Subcutaneous abdominal adipose tissue (tissue), 5 donors: ENCODE results near the gene UGGT2.

Source experiments
- H3K27ac ChIP-seq: one replicate; pipeline ENCODE4 v1.7.0; 2013; ENCODE audit warnings: low read depth, mild to moderate bottlenecking, inconsistent platforms, low read length, moderate library complexity
- H3K27me3 ChIP-seq, 5 donors: one replicate each; pipeline ENCODE4 v1.7.0; 2013; ENCODE audit warnings: low read length in 5 of 5, inconsistent platforms in 1 of 5; ENCODE audit not compliant: control insufficient read depth in 5 of 5, insufficient read depth in 4 of 5
- H3K36me3 ChIP-seq, 5 donors: one replicate each; pipeline ENCODE4 v1.7.0; 2013; ENCODE audit warnings: low read length in 5 of 5; ENCODE audit not compliant: control insufficient read depth in 5 of 5, insufficient read depth in 5 of 5
- H3K4me1 ChIP-seq, 5 donors: one replicate each; pipeline ENCODE4 v1.7.0; 2013; ENCODE audit warnings: low read length in 5 of 5, mild to moderate bottlenecking in 3 of 5, moderate library complexity in 1 of 5; ENCODE audit not compliant: control insufficient read depth in 5 of 5, insufficient read depth in 5 of 5
- H3K4me3 ChIP-seq, 5 donors: one replicate each; pipeline ENCODE4 v1.7.0; 2013; ENCODE audit warnings: low read length in 5 of 5, low read depth in 1 of 5
- H3K9ac ChIP-seq, 5 donors: one replicate each; pipeline ENCODE4 v1.7.0; 2013; ENCODE audit warnings: low read length in 5 of 5, mild to moderate bottlenecking in 4 of 5, moderate library complexity in 3 of 5
- H3K9me3 ChIP-seq, 5 donors: one replicate each; pipeline ENCODE4 v1.7.0; 2013; ENCODE audit warnings: low read length in 5 of 5; ENCODE audit not compliant: control insufficient read depth in 5 of 5
- donor health status: healthy.
- donor health status: healthy.
- donor health status: healthy.
- donor health status: healthy.
- donor health status: healthy.

The UGGT2 gene

GRCh38 chr13:95914991-95915501, 138.2 kb downstream of the UGGT2 start:
- Histone ChIP-seq H3K36me3 (peaks cover 0 to 8% (median 7%) of the 10 kb centered on the region in 5 donors), H3K9ac (no peak overlapping the region), H3K27me3 (no peaks in the 10 kb centered on the region), H3K9me3 (peaks cover 0 to under 1% (median 0%) of the 10 kb centered on the region in 5 donors), H3K27ac (no peak overlapping the region), H3K4me1 (no peaks in the 10 kb centered on the region), H3K4me3 (no peak overlapping the region)

DNA sequence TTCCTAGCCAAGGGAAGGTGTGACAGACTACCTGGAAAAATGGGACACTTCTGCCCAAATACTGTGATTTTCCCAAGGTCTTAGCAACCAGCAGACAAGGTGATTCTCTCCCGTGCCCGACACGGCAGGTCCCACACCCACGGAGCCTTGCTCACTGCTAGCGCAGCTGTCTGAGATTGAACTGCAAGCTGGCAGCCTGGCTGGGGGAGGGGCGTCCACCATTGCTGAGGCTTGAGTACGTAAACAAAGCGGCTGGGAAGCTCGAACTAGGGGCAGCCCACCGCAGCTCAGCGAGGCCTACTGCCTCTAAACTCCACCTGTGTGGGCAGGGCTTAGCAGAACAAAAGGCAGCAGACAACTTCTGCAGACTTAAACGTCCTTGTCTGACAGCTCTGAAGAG, 146.2 kb downstream of the UGGT2 start:
- Histone ChIP-seq H3K9ac (no peak overlapping the region), H3K36me3 (peaks cover 0 to 12% (median 9%) of the 10 kb centered on the region in 5 donors), H3K9me3 (peaks cover 0 to 2% (median 0%) of the 10 kb centered on the region in 5 donors), H3K4me3 (no peak overlapping the region), H3K27ac (no peak overlapping the region), H3K4me1 (no peaks in the 10 kb centered on the region), H3K27me3 (no peaks in the 10 kb centered on the region)

- no peak overlapping the region for H3K27ac ChIP-seq
- H3K27me3 ChIP-seq: no peaks in the 10 kb centered on the region
- H3K4me1 ChIP-seq: no peaks in the 10 kb centered on the region
- H3K9me3 ChIP-seq: no peaks in the 10 kb centered on the region
- H3K4me3 ChIP-seq: no peak overlapping the region
- H3K36me3 ChIP-seq: peaks cover 5 to 17% (median 12%) of the 10 kb centered on the region in 5 donors
- no peak overlapping the region for H3K9ac ChIP-seq
These were observed 149.6 kb downstream of the UGGT2 start for GRCh38 chr13:95903569-95903968.

DNA sequence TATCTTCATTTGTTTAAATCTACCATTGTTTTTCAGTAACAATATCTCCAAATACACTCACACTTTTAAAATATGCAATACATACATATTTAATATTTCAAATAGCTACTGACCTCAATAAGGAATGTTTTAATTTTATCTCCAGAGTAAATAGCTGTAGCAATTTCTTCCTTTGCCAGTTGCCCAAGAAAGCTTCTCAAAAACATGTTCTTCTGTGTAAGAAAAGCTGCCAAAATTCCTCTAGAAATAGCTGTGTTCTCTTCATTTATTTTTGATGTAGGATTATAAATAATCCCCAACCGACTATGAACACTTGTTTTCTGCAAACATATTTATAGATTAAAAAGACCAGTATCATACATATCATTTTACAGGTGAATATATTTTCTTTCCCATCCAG, 150.5 kb downstream of the UGGT2 start:
- Histone ChIP-seq H3K36me3 (peaks cover 7 to 20% (median 12%) of the 10 kb centered on the region in 5 donors), H3K4me3 (no peak overlapping the region), H3K27me3 (no peaks in the 10 kb centered on the region), H3K9me3 (no peaks in the 10 kb centered on the region), H3K4me1 (no peaks in the 10 kb centered on the region), H3K27ac (no peak overlapping the region), H3K9ac (no peak overlapping the region)

DNA sequence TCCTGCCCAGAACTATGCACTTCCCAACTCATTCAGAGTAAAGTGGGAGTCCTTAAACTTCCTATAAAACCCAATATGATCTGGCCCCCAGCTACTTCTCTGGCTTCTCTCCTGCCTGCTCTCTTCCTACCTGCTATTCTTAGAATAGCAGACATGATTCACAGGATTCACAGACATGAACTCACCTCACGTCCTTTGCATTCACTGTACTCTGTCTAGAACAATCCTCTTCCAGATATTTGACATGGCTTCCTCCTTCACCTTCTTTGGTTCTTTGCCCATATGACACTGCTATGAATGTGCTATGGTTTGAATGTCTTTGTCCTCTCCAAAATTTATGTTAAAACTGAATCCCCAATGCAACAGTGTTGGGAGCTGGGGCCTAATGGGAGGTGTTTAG, 154.9 kb downstream of the UGGT2 start:
- Histone ChIP-seq H3K9ac (no peak overlapping the region), H3K27me3 (no peaks in the 10 kb centered on the region), H3K36me3 (peaks cover 3 to 12% (median 8%) of the 10 kb centered on the region in 5 donors), H3K27ac (no peak overlapping the region), H3K4me3 (no peak overlapping the region), H3K4me1 (no peaks in the 10 kb centered on the region), H3K9me3 (no peaks in the 10 kb centered on the region)

DNA sequence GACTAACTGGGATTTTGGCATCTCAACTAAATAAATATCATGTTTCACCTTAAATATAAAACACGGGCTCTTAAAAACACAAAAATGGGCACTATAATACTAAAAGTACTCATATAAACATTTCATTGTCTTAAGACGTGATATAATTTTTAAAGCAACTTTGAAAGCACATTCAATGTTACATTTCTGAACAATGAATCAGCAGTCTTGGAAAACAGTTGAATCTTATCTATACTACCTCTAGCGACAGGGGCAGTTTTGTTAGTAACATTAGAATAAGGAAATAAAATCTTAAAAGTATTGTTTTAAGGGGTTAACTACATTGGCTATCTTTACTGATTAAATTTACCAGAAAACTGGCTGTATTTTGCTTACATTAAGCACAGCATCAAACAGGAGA, 156.9 kb downstream of the UGGT2 start:
- Histone ChIP-seq H3K36me3 (peaks cover 3 to 16% (median 8%) of the 10 kb centered on the region in 5 donors), H3K4me1 (no peaks in the 10 kb centered on the region), H3K9ac (no peak overlapping the region), H3K27me3 (no peaks in the 10 kb centered on the region), H3K9me3 (no peaks in the 10 kb centered on the region), H3K4me3 (no peak overlapping the region), H3K27ac (no peak overlapping the region)

DNA sequence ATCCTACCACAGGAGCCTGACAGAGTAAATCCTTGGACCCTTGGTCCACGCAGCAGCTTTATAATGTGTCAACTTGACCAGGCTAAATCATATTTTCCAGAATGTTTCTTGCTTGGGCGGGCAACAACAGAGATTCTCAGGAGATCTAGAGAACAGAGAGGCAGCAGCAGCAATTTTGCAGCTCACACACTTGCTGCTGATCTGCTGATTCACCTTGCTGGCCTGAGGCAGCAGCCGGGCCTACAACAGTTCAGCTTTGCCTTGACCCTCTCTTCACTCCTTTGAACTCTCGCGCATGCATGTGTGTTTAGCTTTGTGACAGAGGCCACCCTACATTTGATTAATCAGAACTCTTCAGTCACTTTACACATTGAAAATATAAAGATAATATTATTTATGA, 159.3 kb downstream of the UGGT2 start:
- Histone ChIP-seq H3K27me3 (no peaks in the 10 kb centered on the region), H3K36me3 (peaks cover 11 to 19% (median 13%) of the 10 kb centered on the region in 5 donors), H3K27ac (no peak overlapping the region), H3K4me1 (no peaks in the 10 kb centered on the region), H3K4me3 (no peak overlapping the region), H3K9ac (no peak overlapping the region), H3K9me3 (no peaks in the 10 kb centered on the region)

DNA sequence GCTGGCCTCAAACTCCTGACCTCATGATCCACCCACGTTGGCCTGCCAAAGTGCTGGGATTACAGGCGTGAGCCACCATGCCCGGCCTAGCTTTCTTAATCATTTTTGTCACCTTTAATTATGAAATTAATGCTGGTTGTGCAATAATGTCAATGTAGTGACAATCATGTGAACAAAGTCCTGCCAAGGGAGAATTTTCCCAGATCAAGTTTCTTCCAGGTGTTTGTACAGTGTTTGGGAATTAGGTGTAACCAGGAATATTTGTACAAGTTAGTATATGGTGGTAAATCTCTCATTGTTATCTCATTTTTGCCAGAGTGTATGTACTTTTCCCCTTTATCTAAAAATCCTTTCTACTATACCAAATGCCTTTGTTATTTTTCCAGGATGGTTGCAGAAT, 171.1 kb downstream of the UGGT2 start:
- Histone ChIP-seq H3K9me3 (no peaks in the 10 kb centered on the region), H3K4me1 (no peaks in the 10 kb centered on the region), H3K4me3 (no peak overlapping the region), H3K9ac (no peak overlapping the region), H3K27ac (no peak overlapping the region), H3K27me3 (no peaks in the 10 kb centered on the region), H3K36me3 (peaks cover 16 to 31% (median 27%) of the 10 kb centered on the region in 5 donors)

DNA sequence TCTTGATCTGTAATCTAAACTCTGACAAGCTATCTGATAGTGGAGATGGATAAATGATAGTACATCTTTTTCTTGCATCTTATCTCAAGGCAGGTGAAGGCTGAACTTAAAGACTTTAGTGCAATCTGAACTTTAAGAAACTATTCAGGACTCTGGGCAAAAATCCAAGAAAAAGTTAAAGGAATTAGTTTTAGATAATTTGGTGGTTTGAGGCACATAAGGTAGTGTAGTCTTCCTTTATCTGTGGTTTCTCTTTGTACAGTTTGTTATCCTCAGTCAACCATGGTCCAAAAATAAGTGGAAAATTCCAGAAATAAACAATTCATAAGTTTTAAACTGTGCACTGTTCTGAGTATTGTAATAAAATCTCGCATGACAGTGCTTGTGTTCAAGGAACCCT, 172.9 kb downstream of the UGGT2 start:
- Histone ChIP-seq H3K27ac (no peak overlapping the region), H3K36me3 (peaks cover 14 to 31% (median 21%) of the 10 kb centered on the region in 5 donors)

DNA sequence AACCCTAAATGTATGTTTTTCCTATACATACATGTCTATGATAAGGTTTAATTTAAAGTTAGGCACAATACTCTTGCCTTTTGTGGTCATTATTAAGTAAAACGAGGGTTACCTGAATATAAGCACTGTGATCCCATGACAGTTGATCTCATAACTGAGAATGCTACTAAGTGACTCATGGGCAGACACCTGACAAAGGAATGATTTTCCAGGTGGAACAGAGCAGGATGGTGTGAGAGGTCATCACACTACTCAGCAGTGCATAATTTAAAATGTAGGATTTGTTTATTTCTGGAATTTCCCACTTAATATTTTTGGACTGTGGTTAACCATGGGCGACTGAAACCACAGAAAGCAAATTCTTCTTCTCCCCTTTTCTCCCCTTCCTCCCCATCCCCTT, 178.9 kb downstream of the UGGT2 start:
- no peak overlapping the region for H3K9ac ChIP-seq
- H3K4me3 ChIP-seq: no peak overlapping the region
- no peaks in the 10 kb centered on the region for H3K4me1 ChIP-seq
- peaks cover 13 to 34% (median 21%) of the 10 kb centered on the region in 5 donors for H3K36me3 ChIP-seq
- H3K9me3 ChIP-seq: no peaks in the 10 kb centered on the region
- H3K27ac ChIP-seq: no peak overlapping the region
- no peaks in the 10 kb centered on the region for H3K27me3 ChIP-seq

More for the DNA sequence above, 172.9 kb downstream of the UGGT2 start:
- Histone ChIP-seq H3K9ac (no peak overlapping the region), H3K4me1 (no peaks in the 10 kb centered on the region), H3K4me3 (no peak overlapping the region), H3K27me3 (no peaks in the 10 kb centered on the region), H3K9me3 (no peaks in the 10 kb centered on the region)
